Esophagus muscularis mucosa (tissue), 4 donors: ENCODE measurements around the gene MAP3K15. TPM values are rescaled to one million over a fixed set of nuclear protein-coding genes. Genes with fewer than 3 reads are reported as not detected.

Experiments
- DNase-seq: peaks from one replicate; pipeline ENCODE4 v3.0.0-alpha.2; 2017; ENCODE audit errors: extremely low spot score
- H3K27ac ChIP-seq, 4 donors: fragments of 200-600 bp; sonication (generic); replicated peaks in 1 of 4; 1 replicate in 3 of 4; 2 replicates in 1 of 4; pipeline ENCODE4 v1.5.1; 2016 to 2019; ENCODE audit warnings: mild to moderate bottlenecking in 1 of 4
- H3K27me3 ChIP-seq, 4 donors: fragments of 200-600 bp; sonication (generic); one replicate each; pipeline versions ENCODE4 v1.5.1 to v1.6.0; 2016 to 2019
- H3K36me3 ChIP-seq, 4 donors: fragments of 200-600 bp; sonication (generic); one replicate each; pipeline ENCODE4 v1.5.1; 2016 to 2019
- H3K4me1 ChIP-seq, 4 donors: fragments of 200-600 bp; sonication (generic); one replicate each; pipeline ENCODE4 v1.5.1; 2016 to 2019
- H3K4me3 ChIP-seq, 4 donors: fragments of 200-600 bp; sonication (generic); 1 replicate in 2 of 4; 2 replicates in 2 of 4; pipeline ENCODE4 v1.5.1; 2016 to 2019; ENCODE audit warnings: mild to moderate bottlenecking in 4 of 4, moderate library complexity in 1 of 4
- H3K9me3 ChIP-seq, 4 donors: fragments of 200-600 bp; sonication (generic); 1 replicate in 3 of 4; 2 replicates in 1 of 4; pipeline ENCODE4 v1.5.1; 2016 to 2019
- CTCF ChIP-seq, 3 experiments: fragments of 200-600 bp in 2 of 3; fragments of 450-650 bp in 1 of 3; sonication (generic) in 2 of 3; IDR thresholded peaks; one replicate each; pipeline ENCODE4 v1.5.1; 2017 to 2019; ENCODE audit warnings: antibody characterized with exemption in 3 of 3, mild to moderate bottlenecking in 2 of 3, moderate library complexity in 1 of 3
- EP300 ChIP-seq: sonication (generic); formaldehyde crosslinking; IDR thresholded peaks from one replicate; pipeline ENCODE4 v1.6.1; 2017; ENCODE audit warnings: antibody characterized with exemption
- POLR2A ChIP-seq: fragments of 450-650 bp; IDR thresholded peaks from one replicate; pipeline ENCODE4 v1.6.1; 2017; ENCODE audit warnings: antibody characterized with exemption, moderate library complexity, mild to moderate bottlenecking, low read depth
- POLR2AphosphoS5 ChIP-seq, 2 donors: sonication (generic); formaldehyde crosslinking; IDR thresholded peaks; one replicate each; pipeline ENCODE4 v1.6.1; 2017; ENCODE audit warnings: antibody characterized with exemption in 2 of 2
- WGBS: methylation state at CpG from one replicate; pipeline ENCODE4 v1.1.5; 2018; 5-methylcytosine and 5-hydroxymethylcytosine counted together
- intact Hi-C: fragments of 100-400 bp; cut with DNase I; formaldehyde crosslinking; loops from one replicate; pipeline ENCODE4 v1.15.1; 2023
- total RNA-seq, 4 donors: library from RNA; depleted of rRNA; stranded (reverse); fragments of >200 nt; gene quantifications; one replicate each; pipeline versions ENCODE4 v1.1.0 to v1.2.1, GENCODE V29; 2016

MAP3K15 gene
- total RNA-seq, 4 donors from 2014 or later: 0.13 to 0.33 TPM; not detected in 2

- DNase-seq: no peak
- Histone ChIP-seq H3K27ac (no peak overlapping the region), H3K4me3 (no peak overlapping the region), H3K36me3 (no peaks in the 10 kb centered on the region), H3K4me1 (no peaks in the 10 kb centered on the region), H3K27me3 (peaks cover 0 to 6% (median 0%) of the 10 kb centered on the region in 4 donors), H3K9me3 (no peaks in the 10 kb centered on the region)
- 75% methylated on average over 12 of the region's 12 CpGs for WGBS
- no peak for TF ChIP-seq EP300
- no peak for TF ChIP-seq POLR2AphosphoS5 (IDR thresholded peaks at IDR 0.05)
- no peak for TF ChIP-seq POLR2A
- no peak for TF ChIP-seq CTCF (IDR thresholded peaks at IDR 0.05)
- intact Hi-C loops: no loop called here
Measured at GRCh38 chrX:19392078-19392477, 123.2 kb downstream of the MAP3K15 start.

GRCh38 chrX:19389227-19389845 is 126.0 kb downstream of the MAP3K15 start:
- DNase-seq: no peak
- Histone ChIP-seq H3K9me3 (peaks cover 0 to 10% (median 0%) of the 10 kb centered on the region in 4 donors), H3K36me3 (no peaks in the 10 kb centered on the region), H3K27ac (no peak overlapping the region), H3K4me1 (no peaks in the 10 kb centered on the region), H3K4me3 (no peak overlapping the region), H3K27me3 (peaks cover 0 to 6% (median 0%) of the 10 kb centered on the region in 4 donors)
- intact Hi-C loops: no loop called here
- TF ChIP-seq EP300 (no peak), POLR2A (no peak), CTCF (IDR thresholded peaks at IDR 0.05) (no peak), POLR2AphosphoS5 (IDR thresholded peaks at IDR 0.05) (no peak)
- WGBS: 37% methylated on average over 4 of the region's 4 CpGs

GRCh38 chrX:19388741-19389140 is 126.6 kb downstream of the MAP3K15 start:
- no peaks in the 10 kb centered on the region for H3K4me1 ChIP-seq
- WGBS: 74% methylated on average over 8 of the region's 8 CpGs
- DNase-seq: no peak
- H3K27ac ChIP-seq: no peak overlapping the region
- peaks cover 0 to 10% (median 0%) of the 10 kb centered on the region in 4 donors for H3K9me3 ChIP-seq
- no peak for TF ChIP-seq POLR2A
- H3K4me3 ChIP-seq: no peak overlapping the region
- intact Hi-C loops: no loop called here
- peaks cover 0 to 6% (median 0%) of the 10 kb centered on the region in 4 donors for H3K27me3 ChIP-seq
- H3K36me3 ChIP-seq: no peaks in the 10 kb centered on the region

- 74% methylated on average over 13 of the region's 13 CpGs for WGBS
Measured at GRCh38 chrX:19388064-19388679, 127.1 kb downstream of the MAP3K15 start.

More at GRCh38 chrX:19388064-19388679, 127.1 kb downstream of the MAP3K15 start:
- DNase-seq: no peak
- H3K4me3 ChIP-seq: no peak overlapping the region
- H3K27me3 ChIP-seq: peaks cover 0 to 6% (median 0%) of the 10 kb centered on the region in 4 donors
- intact Hi-C loops: no loop called here
- no peaks in the 10 kb centered on the region for H3K4me1 ChIP-seq
- no peaks in the 10 kb centered on the region for H3K36me3 ChIP-seq
- H3K9me3 ChIP-seq: peaks cover 0 to 10% (median 0%) of the 10 kb centered on the region in 4 donors
- H3K27ac ChIP-seq: no peak overlapping the region
- TF ChIP-seq POLR2A (no peak), CTCF (IDR thresholded peaks at IDR 0.05) (no peak), EP300 (no peak), POLR2AphosphoS5 (IDR thresholded peaks at IDR 0.05) (no peak)
